ENCODE measurements around the gene ALPL.

GRCh38 chr1:21539933-21540332 is 30.7 kb downstream of the ALPL start:
- peak; percentile 55 for TF ChIP-seq CTCF (conservative IDR thresholded peaks at IDR 0.05; ENCODE audit: low read depth, low read length)
- no peak for TF ChIP-seq EZH2 (IDR thresholded peaks at IDR 0.05; ENCODE audit: low read length, unreplicated experiment)

All from PC-3 (cell line).